ENCODE measurements around the gene SLC5A10.
"Not testable (repeated sequence)": the region's sequence is repeated elsewhere in the genome, so short reads cannot be mapped to it uniquely, and the experiment has no call there.

SLC5A10 gene

GRCh38 chr17:18951941-18952842 lies at the start of gene SLC5A10:
SLC5A10 (plus strand) TSS chr17:18952165; CDS start chr17:18952206, 41 bp downstream.
- DNase-seq (ENCODE audit: low read depth, low spot score), result no peak

GRCh38 chr17:18904482-18904881 lies 47.5 kb upstream of the SLC5A10 start:
- DNase-seq (ENCODE audit: low read depth, low spot score), result no peak

- DNase-seq (ENCODE audit: low read depth, low spot score), result no peak
These were observed 46.7 kb upstream of the SLC5A10 start for GRCh38 chr17:18905226-18905625.

GRCh38 chr17:18910326-18910725 lies 41.6 kb upstream of the SLC5A10 start:
- DNase-seq (ENCODE audit: low read depth, low spot score), result no peak

GRCh38 chr17:18910881-18911280 lies 41.1 kb upstream of the SLC5A10 start:
- no peak for DNase-seq (ENCODE audit: low read depth, low spot score)

GRCh38 chr17:18916816-18917500 lies 35.0 kb upstream of the SLC5A10 start:
- DNase-seq (ENCODE audit: low read depth, low spot score), result no peak

GRCh38 chr17:18917506-18918032 lies 34.4 kb upstream of the SLC5A10 start:
- no peak for DNase-seq (ENCODE audit: low read depth, low spot score)

- DNase-seq (ENCODE audit: low read depth, low spot score), result no peak
These were observed 32.0 kb upstream of the SLC5A10 start for GRCh38 chr17:18919963-18920362.

GRCh38 chr17:18920911-18921441 lies 31.0 kb upstream of the SLC5A10 start:
- DNase-seq (ENCODE audit: low read depth, low spot score), result no peak

GRCh38 chr17:18921485-18921884 lies 30.5 kb upstream of the SLC5A10 start:
- no peak for DNase-seq (ENCODE audit: low read depth, low spot score)

GRCh38 chr17:18921912-18922451 lies 30.0 kb upstream of the SLC5A10 start:
- no peak for DNase-seq (ENCODE audit: low read depth, low spot score)

GRCh38 chr17:18922596-18922995 lies 29.4 kb upstream of the SLC5A10 start:
- DNase-seq (ENCODE audit: low read depth, low spot score), result not testable (repeated sequence)

GRCh38 chr17:18925187-18925586 lies 26.8 kb upstream of the SLC5A10 start:
- no peak for DNase-seq (ENCODE audit: low read depth, low spot score)

- DNase-seq (ENCODE audit: low read depth, low spot score), result no peak
These were observed 23.3 kb upstream of the SLC5A10 start for GRCh38 chr17:18928628-18929125.

GRCh38 chr17:18932360-18933055 lies 19.5 kb upstream of the SLC5A10 start:
- no peak for DNase-seq (ENCODE audit: low read depth, low spot score)

GRCh38 chr17:18933102-18934058 lies 18.6 kb upstream of the SLC5A10 start:
- no peak for DNase-seq (ENCODE audit: low read depth, low spot score)

GRCh38 chr17:18937981-18938691 lies 13.8 kb upstream of the SLC5A10 start:
- DNase-seq (ENCODE audit: low read depth, low spot score), result no peak

GRCh38 chr17:18938692-18939023 lies 13.3 kb upstream of the SLC5A10 start:
- no peak for DNase-seq (ENCODE audit: low read depth, low spot score)

GRCh38 chr17:18944646-18945045 lies 7.3 kb upstream of the SLC5A10 start:
- DNase-seq (ENCODE audit: low read depth, low spot score), result no peak

GRCh38 chr17:18946536-18946935 lies 5.4 kb upstream of the SLC5A10 start:
- DNase-seq (ENCODE audit: low read depth, low spot score), result no peak
